Stimulated activated CD4-positive, alpha-beta T cell treated with anti-CD3 and anti-CD28 coated beads, Interleukin-12 subunit alpha, Interleukin-12 subunit beta, amount 100 ng/mL, for 4 hours (primary cell): Measurements from ENCODE around the gene COL6A2.

Experiments used
- DNase-seq: peaks from one replicate; pipeline ENCODE4 v3.0.0-alpha.2; 2020

The COL6A2 gene

GRCh38 chr21:46116189-46116775 lies 18.4 kb downstream of the COL6A2 start:
- no peak for DNase-seq

GRCh38 chr21:46116776-46117585 lies 19.1 kb downstream of the COL6A2 start:
- no peak for DNase-seq

- DNase-seq: no peak
These were observed 19.8 kb downstream of the COL6A2 start for GRCh38 chr21:46117586-46118315.

GRCh38 chr21:46118316-46119143 lies 20.6 kb downstream of the COL6A2 start:
- no peak for DNase-seq

GRCh38 chr21:46119144-46119636 lies 21.3 kb downstream of the COL6A2 start:
- no peak for DNase-seq

- no peak for DNase-seq
These were observed 21.8 kb downstream of the COL6A2 start for GRCh38 chr21:46119637-46120271.

- no peak for DNase-seq
These were observed 22.7 kb downstream of the COL6A2 start for GRCh38 chr21:46120301-46121285.

GRCh38 chr21:46121286-46122221 lies 23.6 kb downstream of the COL6A2 start:
- no peak for DNase-seq

- DNase-seq: no peak
These were observed 24.3 kb downstream of the COL6A2 start for GRCh38 chr21:46122237-46122671.

- no peak for DNase-seq
These were observed 25.1 kb downstream of the COL6A2 start for GRCh38 chr21:46122758-46123683.

- no peak for DNase-seq
These were observed 26.4 kb downstream of the COL6A2 start for GRCh38 chr21:46124083-46124925.

- DNase-seq: no peak
These were observed 27.3 kb downstream of the COL6A2 start for GRCh38 chr21:46124926-46125845.

GRCh38 chr21:46125846-46126301 lies 28.0 kb downstream of the COL6A2 start:
- no peak for DNase-seq

- no peak for DNase-seq
These were observed 28.7 kb downstream of the COL6A2 start for GRCh38 chr21:46126309-46127238.
